Astrocyte (in vitro differentiated cells and primary cell): Measurements from ENCODE around the gene UCN. TPM values are rescaled to one million over a fixed set of nuclear protein-coding genes. Genes with fewer than 3 reads are reported as not detected.

Experiments used
- DNase-seq: peaks from one replicate; pipeline ENCODE4 v3.0.0-alpha.2; 2010; ENCODE audit warnings: low read depth
- FAIRE-seq: peaks from 2 replicates; lab custom pipeline; 2011; peaks lifted over from hg19 to GRCh38; lab: Jason Lieb, UNC
- H2AFZ ChIP-seq: 2 replicates; pipeline ENCODE4 v1.6.0; 2012; ENCODE audit warnings: low read depth, low read length, inconsistent platforms
- H3K27ac ChIP-seq: 2 replicates; pipeline ENCODE4 v1.5.1; 2011; ENCODE audit warnings: low read depth, low read length, inconsistent platforms
- H3K27me3 ChIP-seq: 2 replicates; pipeline ENCODE4 v1.6.0; 2011; ENCODE audit warnings: low read length, inconsistent platforms; ENCODE audit not compliant: insufficient read depth
- H3K36me3 ChIP-seq: 2 replicates; pipeline ENCODE4 v1.5.1; 2011; ENCODE audit warnings: low read length, inconsistent platforms; ENCODE audit not compliant: insufficient read depth
- H3K4me1 ChIP-seq: 2 replicates; pipeline ENCODE4 v1.5.1; 2011; ENCODE audit warnings: low read length, inconsistent platforms; ENCODE audit not compliant: insufficient read depth
- H3K4me2 ChIP-seq: 2 replicates; pipeline ENCODE4 v1.6.0; 2012; ENCODE audit warnings: low read length, inconsistent platforms
- H3K4me3 ChIP-seq: 2 replicates; pipeline ENCODE4 v1.5.1; 2011; ENCODE audit warnings: low read depth, mild to moderate bottlenecking, low read length, inconsistent platforms; ENCODE audit not compliant: insufficient read depth
- H3K79me2 ChIP-seq: 2 replicates; pipeline ENCODE4 v1.6.0; 2012; ENCODE audit warnings: mild to moderate bottlenecking, low read length, inconsistent platforms; ENCODE audit not compliant: insufficient read depth
- H3K9ac ChIP-seq: 2 replicates; pipeline ENCODE4 v1.6.0; 2012; ENCODE audit warnings: mild to moderate bottlenecking, low read length, inconsistent platforms
- H3K9me3 ChIP-seq: 2 replicates; pipeline ENCODE4 v1.5.1; 2012; ENCODE audit warnings: low read depth, mild to moderate bottlenecking, low read length, inconsistent platforms; ENCODE audit not compliant: insufficient read depth
- H4K20me1 ChIP-seq: 2 replicates; pipeline ENCODE4 v1.6.0; 2012; ENCODE audit warnings: low read length, inconsistent platforms; ENCODE audit not compliant: insufficient read depth
- H3K27ac Mint-ChIP-seq: one replicate; pipeline ENCODE4 v1.8.0; 2021; ENCODE audit warnings: mild to moderate bottlenecking, mixed read lengths; ENCODE audit not compliant: unreplicated experiment
- H3K27me3 Mint-ChIP-seq: one replicate; pipeline ENCODE4 v1.8.0; 2021; ENCODE audit warnings: low read depth, mixed read lengths; ENCODE audit not compliant: unreplicated experiment
- H3K36me3 Mint-ChIP-seq: one replicate; pipeline ENCODE4 v1.8.0; 2021; ENCODE audit warnings: low read depth, mixed read lengths; ENCODE audit not compliant: unreplicated experiment
- H3K4me1 Mint-ChIP-seq: one replicate; pipeline ENCODE4 v1.8.0; 2021; ENCODE audit warnings: low read depth, mixed read lengths; ENCODE audit not compliant: unreplicated experiment
- H3K4me3 Mint-ChIP-seq: one replicate; pipeline ENCODE4 v1.8.0; 2021; ENCODE audit warnings: mild to moderate bottlenecking, moderate library complexity, mixed read lengths; ENCODE audit not compliant: unreplicated experiment
- H3K9me3 Mint-ChIP-seq: one replicate; pipeline ENCODE4 v1.8.0; 2021; ENCODE audit warnings: mild to moderate bottlenecking, mixed read lengths; ENCODE audit not compliant: unreplicated experiment
- CTCF ChIP-seq: IDR thresholded peaks from 2 replicates; pipeline ENCODE4 v1.5.1; 2011; ENCODE audit warnings: low read depth, mild to moderate bottlenecking, inconsistent platforms, low read length, moderate library complexity; ENCODE audit not compliant: insufficient read depth
- EZH2 ChIP-seq: IDR thresholded peaks from 2 replicates; pipeline ENCODE4 v1.6.1; 2012; ENCODE audit warnings: mild to moderate bottlenecking, low read length, inconsistent platforms; ENCODE audit not compliant: insufficient read depth
- total RNA-seq: library from RNA; stranded (reverse); gene quantifications from 2 replicates; pipeline ENCODE4 v1.2.1, GENCODE V29; 2021

The UCN gene
- total RNA-seq, 1 donor from 2014 or later = 1.1 TPM

GRCh38 chr2:27281855-27282559 lies 26.2 kb downstream of the UCN start, which contains the start of gene TRIM54:
Gene TRIM54 (plus strand): TSS chr2:27282429. CDS start chr2:27282732, 303 bp downstream.
- Histone ChIP-seq H3K9me3 (no peaks in the 10 kb centered on the region), H4K20me1 (no peaks in the 10 kb centered on the region), H3K36me3 (no peaks in the 10 kb centered on the region), H3K4me1 (peaks cover 9% of the 10 kb centered on the region), H3K4me2 (no peak within 1 kb of the TSS), H3K9ac (no peak within 1 kb of the TSS), H3K79me2 (no peaks in the 10 kb centered on the region), H3K4me3 (no peak within 1 kb of the TSS), H3K27me3 (peaks cover 35% of the 10 kb centered on the region), H3K27ac (no peak within 1 kb of the TSS), H2AFZ (no peak within 1 kb of the TSS)
- TF ChIP-seq EZH2 (no peak), CTCF (no peak)
- no peak for DNase-seq
- Mint-ChIP-seq H3K27ac (no peak within 1 kb of the TSS), H3K36me3 (no peaks in the 10 kb centered on the region), H3K4me1 (peaks cover 19% of the 10 kb centered on the region), H3K27me3 (peaks cover 24% of the 10 kb centered on the region), H3K4me3 (peak within 1 kb of the TSS; percentile 27), H3K9me3 (no peaks in the 10 kb centered on the region)
- no peak for FAIRE-seq

GRCh38 chr2:27281442-27281841 lies 26.8 kb downstream of the UCN start:
- no peak overlapping the region for H3K9ac ChIP-seq
- no peak for DNase-seq
- H3K79me2 ChIP-seq = no peaks in the 10 kb centered on the region
- no peak for TF ChIP-seq CTCF
- TF ChIP-seq EZH2 = no peak
- Mint-ChIP-seq H3K4me1 (peaks cover 19% of the 10 kb centered on the region), H3K27me3 (peaks cover 22% of the 10 kb centered on the region), H3K9me3 (no peaks in the 10 kb centered on the region), H3K4me3 (no peak overlapping the region), H3K27ac (no peak overlapping the region), H3K36me3 (no peaks in the 10 kb centered on the region)
- no peak for FAIRE-seq
- H3K27ac ChIP-seq = no peak overlapping the region
- no peak overlapping the region for H2AFZ ChIP-seq
- no peak overlapping the region for H3K4me3 ChIP-seq
- no peaks in the 10 kb centered on the region for H4K20me1 ChIP-seq
- peaks cover 9% of the 10 kb centered on the region for H3K4me1 ChIP-seq
- no peak overlapping the region for H3K4me2 ChIP-seq
- peaks cover 32% of the 10 kb centered on the region for H3K27me3 ChIP-seq
- no peaks in the 10 kb centered on the region for H3K36me3 ChIP-seq
- no peaks in the 10 kb centered on the region for H3K9me3 ChIP-seq

GRCh38 chr2:27280826-27281225 lies 27.4 kb downstream of the UCN start:
- H3K27me3 Mint-ChIP-seq = peaks cover 22% of the 10 kb centered on the region
- no peaks in the 10 kb centered on the region for H3K36me3 Mint-ChIP-seq
- no peak for FAIRE-seq

More at GRCh38 chr2:27280826-27281225, 27.4 kb downstream of the UCN start:
- Histone ChIP-seq H3K27me3 (peaks cover 29% of the 10 kb centered on the region), H3K4me1 (peaks cover 9% of the 10 kb centered on the region), H3K4me2 (no peak overlapping the region), H2AFZ (no peak overlapping the region), H3K9me3 (no peaks in the 10 kb centered on the region), H3K27ac (no peak overlapping the region), H3K36me3 (no peaks in the 10 kb centered on the region), H3K4me3 (no peak overlapping the region), H3K9ac (no peak overlapping the region), H3K79me2 (no peaks in the 10 kb centered on the region), H4K20me1 (no peaks in the 10 kb centered on the region)
- Mint-ChIP-seq H3K9me3 (no peaks in the 10 kb centered on the region), H3K27ac (no peak overlapping the region), H3K4me3 (no peak overlapping the region), H3K4me1 (peaks cover 19% of the 10 kb centered on the region)
- TF ChIP-seq EZH2 = no peak
- no peak for TF ChIP-seq CTCF
- DNase-seq = no peak
